ENCODE measurements around the gene CTSK. TPM values are rescaled to one million over a fixed set of nuclear protein-coding genes. Genes with fewer than 3 reads are reported as not detected.

Gene CTSK
- total RNA-seq, 1 experiment from 2014 or later: 4.2 TPM

DNA sequence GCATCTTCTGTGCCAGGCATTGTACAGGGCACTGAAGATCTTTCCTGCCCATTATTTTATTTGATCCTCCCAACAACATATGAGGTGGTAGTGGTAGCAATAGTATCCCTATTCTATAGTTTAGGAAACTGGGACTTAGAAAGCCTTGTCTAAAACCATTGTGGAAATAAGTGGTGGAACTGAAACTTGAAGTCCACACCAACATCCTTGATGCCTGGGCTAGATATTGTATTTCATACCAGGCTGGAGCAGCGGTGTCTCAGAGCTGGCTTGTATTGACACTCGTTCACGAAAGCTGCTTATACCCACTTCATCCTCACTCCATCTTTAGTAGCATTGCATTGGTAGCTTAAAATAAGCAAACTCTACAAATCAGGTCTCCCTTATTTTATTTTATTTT, 32.8 kb downstream of the CTSK start:
- Histone ChIP-seq H3K23me2 (ENCODE audit: insufficient read length, low read depth, low read length, poor library complexity, severe bottlenecking) (no peaks in the 10 kb centered on the region), H3K56ac (ENCODE audit: insufficient read length, low read depth, low read length) (no peak overlapping the region), H2BK120ac (ENCODE audit: low read depth, low read length, poor library complexity, severe bottlenecking) (no peak overlapping the region), H3K79me2 (ENCODE audit: insufficient read depth, low read length) (no peaks in the 10 kb centered on the region), H2AFZ (ENCODE audit: low read length) (no peak overlapping the region), H2BK5ac (ENCODE audit: insufficient read length, low read length) (no peak overlapping the region), H3K79me1 (ENCODE audit: insufficient read depth, low read depth, low read length, poor library complexity, severe bottlenecking) (no peaks in the 10 kb centered on the region), H3K9me3 (ENCODE audit: control insufficient read depth, low read depth, low read length) (no peaks in the 10 kb centered on the region), H3K9ac (ENCODE audit: extremely low read depth, insufficient read length, low read length) (no peak overlapping the region), H3K4ac (ENCODE audit: low read depth, low read length) (no peak overlapping the region), H3K4me1 (ENCODE audit: insufficient read depth, low read length) (no peaks in the 10 kb centered on the region), H3K27me3 (ENCODE audit: insufficient read depth, low read length) (no peaks in the 10 kb centered on the region), H4K20me1 (ENCODE audit: control insufficient read depth, insufficient read depth, insufficient read length) (no peaks in the 10 kb centered on the region), H4K8ac (replicated peaks; ENCODE audit: insufficient read length, low read depth, low read length) (no peak overlapping the region), H2BK12ac (ENCODE audit: insufficient read length, low read depth, low read length) (no peak overlapping the region), H3K18ac (ENCODE audit: insufficient read length, low read depth, low read length) (no peak overlapping the region), H3K23ac (ENCODE audit: insufficient read length, low read depth, low read length) (no peak overlapping the region), H4K5ac (ENCODE audit: insufficient read length, low read depth, low read length) (no peak overlapping the region), H4K91ac (ENCODE audit: insufficient read length, low read depth, low read length) (no peak overlapping the region), H2AK5ac (ENCODE audit: insufficient read length, low read length) (no peak overlapping the region), H2BK15ac (ENCODE audit: low read depth, low read length) (no peak overlapping the region), H3K27ac (ENCODE audit: insufficient read length, low read depth, low read length) (no peak overlapping the region), H3K4me2 (ENCODE audit: insufficient read depth, insufficient read length, low read length) (no peak overlapping the region), H3T11ph (ENCODE audit: low read length) (no peak overlapping the region), H2BK20ac (ENCODE audit: low read depth, low read length, poor library complexity, severe bottlenecking) (no peak overlapping the region), H3K14ac (ENCODE audit: insufficient read depth, low read length) (no peak overlapping the region)
- Mint-ChIP-seq H3K27ac (no peak overlapping the region), H3K4me1 (no peaks in the 10 kb centered on the region), H3K9me3 (peaks cover 2 to 5% of the 10 kb centered on the region in 2 experiments), H3K27me3 (ENCODE audit: low read depth) (no peaks in the 10 kb centered on the region; the same call in 1 of the 2 replicates), H3K4me3 (no peak overlapping the region), H3K36me3 (ENCODE audit: insufficient read depth in 1 of 3, low read depth in 3 of 3) (peaks cover 2 to 4% (median 3%) of the 10 kb centered on the region in 3 experiments; a peak in 6 of 7 replicates)
- TF ChIP-seq, protein P1, sequence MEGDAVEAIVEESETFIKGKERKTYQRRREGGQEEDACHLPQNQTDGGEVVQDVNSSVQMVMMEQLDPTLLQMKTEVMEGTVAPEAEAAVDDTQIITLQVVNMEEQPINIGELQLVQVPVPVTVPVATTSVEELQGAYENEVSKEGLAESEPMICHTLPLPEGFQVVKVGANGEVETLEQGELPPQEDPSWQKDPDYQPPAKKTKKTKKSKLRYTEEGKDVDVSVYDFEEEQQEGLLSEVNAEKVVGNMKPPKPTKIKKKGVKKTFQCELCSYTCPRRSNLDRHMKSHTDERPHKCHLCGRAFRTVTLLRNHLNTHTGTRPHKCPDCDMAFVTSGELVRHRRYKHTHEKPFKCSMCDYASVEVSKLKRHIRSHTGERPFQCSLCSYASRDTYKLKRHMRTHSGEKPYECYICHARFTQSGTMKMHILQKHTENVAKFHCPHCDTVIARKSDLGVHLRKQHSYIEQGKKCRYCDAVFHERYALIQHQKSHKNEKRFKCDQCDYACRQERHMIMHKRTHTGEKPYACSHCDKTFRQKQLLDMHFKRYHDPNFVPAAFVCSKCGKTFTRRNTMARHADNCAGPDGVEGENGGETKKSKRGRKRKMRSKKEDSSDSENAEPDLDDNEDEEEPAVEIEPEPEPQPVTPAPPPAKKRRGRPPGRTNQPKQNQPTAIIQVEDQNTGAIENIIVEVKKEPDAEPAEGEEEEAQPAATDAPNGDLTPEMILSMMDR (conservative IDR thresholded peaks at IDR 0.05): no peak
- no CpG with 5 or more reads among the region's 3 CpGs for WGBS (ENCODE audit: extremely low coverage, insufficient read length, low lambda C conversion rate)
- DNase-seq: no peak
